ENCODE data around the gene TC2N.
"Not testable (repeated sequence)": the region's sequence is repeated elsewhere in the genome, so short reads cannot be mapped to it uniquely, and the experiment has no call there.

TC2N gene

DNA sequence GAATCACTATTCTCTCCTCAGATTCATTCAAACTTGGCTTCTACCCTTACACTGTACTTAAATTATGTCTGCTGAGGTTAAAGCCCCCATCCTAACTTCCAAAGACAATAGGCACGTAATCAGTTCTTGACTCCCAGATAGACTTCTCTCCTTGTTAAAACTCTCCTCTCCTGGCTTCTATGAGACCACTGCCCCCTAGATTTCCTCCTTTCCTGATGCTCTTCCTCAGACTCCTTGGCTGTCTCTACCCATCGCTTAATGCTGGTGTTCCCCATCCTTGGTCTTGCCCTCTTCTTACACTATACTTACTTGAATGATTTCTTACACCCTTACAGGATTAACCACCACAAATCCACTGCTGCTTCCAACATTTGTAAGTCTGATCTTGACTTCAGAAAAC lies 32.8 kb downstream of the TC2N start:
- DNase-seq (ENCODE audit: low spot score), result no peak

DNA sequence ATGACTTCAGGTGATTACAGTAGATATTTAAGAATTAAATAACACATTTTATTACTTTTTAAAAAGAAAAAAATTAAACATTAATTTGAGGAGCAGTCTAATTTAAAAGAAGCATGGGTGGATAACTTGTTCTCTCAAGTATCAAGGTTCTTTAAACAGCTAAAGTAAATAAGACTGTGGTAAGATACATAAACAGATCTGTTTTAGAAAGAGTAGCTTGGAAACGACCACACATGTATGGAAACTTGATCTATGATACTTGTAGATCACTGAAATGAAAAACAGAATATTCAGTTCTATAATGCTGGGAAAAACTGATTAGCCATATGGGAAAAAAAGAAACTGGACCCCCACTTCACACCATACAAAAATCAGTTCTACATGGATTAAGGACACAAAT lies 36.0 kb downstream of the TC2N start:
- no peak for DNase-seq (ENCODE audit: low spot score)

DNA sequence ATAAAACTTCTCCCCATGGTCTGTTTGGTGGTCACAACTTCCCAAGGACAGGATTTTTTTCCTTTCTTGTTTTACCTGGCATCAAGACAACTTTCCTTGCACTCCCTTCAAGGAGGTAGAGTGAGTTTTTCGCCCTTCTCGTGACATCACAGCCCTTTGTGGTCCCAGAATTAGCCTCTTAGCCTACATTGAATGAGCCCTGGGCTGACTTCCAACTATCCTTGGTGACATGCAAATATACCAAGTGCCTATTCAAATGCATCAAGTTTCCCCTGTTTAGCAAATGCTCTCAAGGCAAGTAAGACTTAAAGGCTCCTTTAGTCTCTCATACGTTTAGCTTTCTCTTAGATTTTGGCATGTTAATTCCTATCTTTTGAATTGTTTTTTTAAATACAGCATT lies 36.6 kb downstream of the TC2N start:
- no peak for DNase-seq (ENCODE audit: low spot score)

DNA sequence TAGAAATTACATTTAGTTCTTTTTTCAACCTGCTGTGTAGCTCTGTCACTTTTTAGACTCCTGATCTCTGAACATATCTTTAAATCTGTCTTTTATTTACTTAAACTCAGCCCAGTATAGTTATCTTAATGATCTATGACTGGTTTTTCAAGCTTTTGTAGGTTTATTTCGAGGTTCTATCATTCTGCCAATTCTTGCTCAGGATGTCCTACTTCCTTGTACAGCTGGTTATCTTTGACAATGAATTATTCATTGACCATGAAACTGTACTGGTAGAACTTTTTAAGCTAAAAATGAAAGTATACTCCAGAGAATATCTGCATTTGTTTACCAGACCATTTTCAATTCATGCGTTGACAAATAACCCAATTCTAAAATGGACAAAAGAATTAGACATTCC lies 37.8 kb downstream of the TC2N start:
- DNase-seq (ENCODE audit: low spot score), result no peak

DNA sequence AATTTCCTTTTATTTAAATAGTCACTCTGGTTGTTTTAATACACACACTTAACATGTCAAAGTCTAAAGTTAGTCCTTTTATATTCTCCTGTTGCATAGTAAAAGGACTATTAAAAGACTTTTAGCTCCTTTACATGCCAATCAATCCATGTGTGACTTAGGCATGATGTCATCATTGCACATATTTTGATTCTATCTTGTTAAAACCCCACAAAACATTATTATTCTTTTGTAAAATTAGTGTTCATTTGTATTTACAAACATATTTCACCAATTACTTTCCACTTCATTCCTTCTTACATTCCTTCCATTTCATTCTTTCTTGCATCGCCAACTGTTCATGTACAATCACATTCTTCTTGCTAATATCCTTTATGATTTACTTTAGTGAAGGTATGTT lies 39.6 kb downstream of the TC2N start:
- DNase-seq (ENCODE audit: low spot score), result no peak

DNA sequence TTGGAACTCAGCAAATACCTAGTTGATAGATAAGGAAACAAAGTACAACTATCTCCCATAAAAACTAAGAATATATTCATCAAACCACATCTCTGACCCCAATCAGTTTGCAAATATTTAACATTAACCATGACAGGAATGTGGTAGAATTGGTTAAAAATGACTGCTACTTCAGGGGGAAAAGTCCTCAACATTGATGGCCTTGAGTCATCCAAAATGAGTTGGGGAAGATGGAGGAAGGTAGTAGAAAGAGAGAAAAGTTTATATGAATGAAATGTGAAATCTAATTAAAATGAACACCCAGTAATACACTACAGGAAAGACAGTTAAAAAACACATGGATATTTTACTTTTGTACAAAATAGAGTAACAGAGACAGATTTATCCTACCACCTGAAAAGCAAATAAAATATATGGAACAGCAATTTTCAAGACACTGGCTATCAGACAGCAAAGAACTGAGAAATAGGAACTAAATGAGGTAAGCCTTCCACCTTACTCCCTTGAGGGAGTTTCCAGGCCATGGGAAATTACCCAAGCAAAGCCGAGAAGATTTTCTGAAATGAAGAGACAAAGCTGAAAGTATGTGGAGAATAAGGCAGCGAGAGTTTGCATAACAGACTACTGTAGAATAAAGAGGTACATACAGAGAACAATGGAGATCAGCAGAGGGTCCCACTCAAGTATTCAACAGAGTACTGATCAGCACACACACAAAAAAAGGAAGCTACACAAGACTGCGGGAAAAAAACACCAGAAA lies 49.6 kb downstream of the TC2N start:
- DNase-seq (ENCODE audit: low spot score), result no peak

DNA sequence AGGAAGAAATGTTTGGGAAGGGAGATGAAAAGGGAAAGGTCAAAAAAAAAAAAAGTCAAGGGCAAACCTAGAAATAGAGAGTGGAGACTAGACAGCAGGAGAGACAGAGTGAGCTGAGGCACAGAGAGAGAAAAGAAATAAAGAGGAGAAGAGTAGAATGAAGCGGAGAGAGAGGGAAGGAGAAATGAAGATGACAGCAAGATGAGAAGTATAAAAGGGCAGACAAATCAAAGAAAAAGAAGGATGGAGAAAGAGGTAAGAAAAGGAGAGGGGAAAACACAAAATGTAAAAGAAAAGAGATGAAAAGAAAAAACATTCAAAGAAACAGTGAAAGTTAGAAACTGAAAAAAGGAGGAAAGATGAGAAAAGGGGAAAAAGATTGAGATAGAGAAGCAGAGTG lies 53.0 kb downstream of the TC2N start:
- DNase-seq (ENCODE audit: low spot score), result no peak

DNA sequence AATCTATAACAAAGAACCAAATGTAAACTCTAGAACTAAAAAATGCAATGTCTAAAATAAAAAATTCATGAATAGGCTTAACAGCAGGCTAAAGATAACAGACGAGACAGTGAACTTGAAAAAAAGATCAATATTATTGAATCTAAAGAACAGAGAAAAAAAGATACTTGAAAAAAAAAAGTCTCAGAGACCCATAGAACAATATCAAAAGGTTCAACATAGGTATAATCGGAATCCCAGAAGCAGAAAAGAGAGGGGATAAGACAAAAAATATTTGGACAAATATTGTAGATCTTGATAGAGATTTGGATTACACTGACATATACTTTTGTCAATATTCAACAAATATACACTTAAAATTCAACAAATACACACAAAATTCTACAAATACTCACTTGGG lies 56.6 kb downstream of the TC2N start:
- no peak for DNase-seq (ENCODE audit: low spot score)

DNA sequence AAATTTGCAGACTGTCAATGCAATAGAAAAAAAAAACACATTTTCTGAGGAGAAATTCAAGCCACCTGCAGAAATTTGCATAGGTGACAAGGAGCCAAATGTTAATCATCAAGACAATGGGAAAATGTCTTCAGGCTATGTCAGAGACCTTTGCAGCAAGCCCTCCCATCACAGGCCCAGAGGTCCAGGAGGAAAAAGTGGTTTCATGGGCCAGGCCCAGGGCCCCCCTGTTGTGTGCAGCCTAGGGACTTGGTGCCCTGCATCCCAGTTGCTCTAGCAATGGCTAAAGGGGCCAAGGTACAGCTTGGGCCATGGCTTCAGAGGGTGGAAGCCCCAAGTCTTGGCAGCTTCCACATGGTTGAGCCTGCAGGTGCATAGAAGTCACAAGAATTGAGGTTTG lies 60.6 kb downstream of the TC2N start:
- DNase-seq (ENCODE audit: low spot score), result no peak

DNA sequence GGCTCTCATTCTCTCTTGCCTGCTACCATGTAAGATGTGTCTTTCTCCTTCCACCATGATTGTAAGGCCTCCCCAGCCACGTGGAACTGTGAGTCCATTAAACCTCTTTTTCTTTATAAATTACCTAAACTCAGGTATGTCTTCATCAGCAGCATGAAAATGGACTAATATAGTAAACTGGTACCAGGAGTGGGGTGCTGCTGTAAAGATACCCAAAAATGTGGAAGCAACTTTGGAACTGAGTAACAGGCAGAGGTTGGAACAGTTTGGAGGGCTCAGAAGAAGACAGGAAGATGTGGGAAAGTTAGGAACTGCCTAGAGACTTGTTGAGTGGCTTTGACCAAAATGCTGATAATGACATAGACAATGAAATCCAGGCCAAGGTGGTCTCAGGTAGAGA lies 61.2 kb downstream of the TC2N start:
- DNase-seq (ENCODE audit: low spot score), result not testable (repeated sequence)

DNA sequence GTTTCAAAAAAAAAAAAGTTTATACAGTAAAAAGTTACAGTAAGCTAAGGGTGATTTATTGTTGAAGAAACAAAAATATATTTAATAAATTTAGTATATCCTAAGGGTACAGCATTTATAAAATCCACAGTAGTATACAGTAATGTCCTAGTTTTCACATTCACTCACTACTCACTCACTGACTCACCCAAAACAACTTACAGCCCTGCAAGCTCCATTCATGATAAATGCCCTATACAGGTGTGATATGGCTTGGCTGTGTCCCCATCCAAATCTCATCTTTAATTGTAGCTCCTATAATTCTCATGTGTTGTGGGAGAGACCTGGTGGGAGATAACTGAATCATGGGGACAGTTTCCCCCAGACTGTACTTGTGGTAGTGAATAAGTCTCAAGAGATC lies 61.7 kb downstream of the TC2N start:
- no peak for DNase-seq (ENCODE audit: low spot score)

DNA sequence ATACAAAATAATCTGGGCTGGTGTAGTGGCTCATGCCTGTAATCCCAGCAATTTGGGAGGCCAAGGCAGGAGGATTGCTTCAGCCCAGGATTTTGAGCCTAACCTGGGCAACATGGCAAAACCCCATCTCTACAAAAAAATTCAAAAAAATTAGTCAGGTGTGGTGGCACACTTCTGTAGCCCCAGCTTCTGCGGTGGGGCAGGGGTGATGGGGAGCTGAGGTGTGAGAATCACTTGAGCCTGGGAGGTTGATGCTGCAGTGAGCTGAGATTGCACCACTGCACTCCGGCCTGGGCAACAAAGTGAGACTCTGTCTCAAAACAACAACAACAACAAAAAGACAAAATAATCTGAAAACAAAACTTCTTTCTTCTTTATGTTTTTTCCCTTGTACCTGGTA lies 66.0 kb downstream of the TC2N start:
- no peak for DNase-seq (ENCODE audit: low spot score)

DNA sequence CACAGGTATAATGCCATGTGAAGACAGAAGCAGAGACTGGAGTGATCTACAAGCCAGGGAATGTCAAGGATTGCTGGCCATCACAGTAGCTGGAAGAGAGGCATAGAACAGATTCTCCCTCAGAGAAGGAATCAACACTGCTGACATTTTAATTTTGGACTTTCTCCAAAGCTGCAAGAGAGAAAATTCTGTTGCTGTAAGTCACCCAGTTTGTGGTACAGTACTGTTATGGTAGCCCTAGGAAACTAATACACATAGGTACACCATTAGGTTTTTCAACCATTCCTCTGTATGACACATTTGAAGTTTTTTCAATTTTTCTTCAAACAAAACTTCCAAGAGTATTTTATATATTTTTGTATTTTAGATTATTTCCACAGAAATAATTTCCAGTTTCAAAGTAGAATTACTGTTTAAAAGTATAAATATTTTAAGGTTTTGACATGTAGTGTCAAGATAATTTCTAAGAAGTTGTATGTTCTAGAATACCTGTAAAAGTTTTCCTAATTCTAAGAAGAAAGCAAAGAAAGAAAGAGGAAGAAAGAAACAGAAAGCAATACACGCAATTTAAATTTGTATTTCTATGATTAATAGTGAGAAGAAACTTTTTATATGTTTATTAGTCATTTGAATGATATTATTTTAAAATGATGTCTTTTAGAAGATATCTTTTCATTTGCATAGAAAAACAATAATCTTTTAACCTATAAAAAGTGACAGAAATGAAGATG lies 70.6 kb downstream of the TC2N start:
- no peak for DNase-seq (ENCODE audit: low spot score)

DNA sequence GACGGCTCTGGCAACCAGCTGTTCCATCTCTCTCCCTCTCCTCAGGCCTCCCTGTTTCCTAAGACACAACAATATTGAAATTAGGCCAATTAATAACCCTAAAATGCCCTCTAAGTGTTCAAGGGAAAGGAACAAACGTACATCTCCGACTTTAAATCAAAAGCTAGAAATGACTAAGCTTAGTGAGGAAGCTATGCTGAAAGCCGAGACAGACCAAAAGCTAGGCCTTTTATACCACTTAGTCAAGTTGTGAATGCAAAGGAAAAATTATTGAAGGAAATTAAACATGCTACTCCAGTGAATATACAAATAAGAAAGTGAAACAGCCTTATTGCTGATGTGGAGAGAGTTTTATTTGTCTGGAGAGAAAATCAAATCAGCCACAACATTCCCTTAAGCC lies 73.6 kb downstream of the TC2N start:
- DNase-seq (ENCODE audit: low spot score), result no peak

DNA sequence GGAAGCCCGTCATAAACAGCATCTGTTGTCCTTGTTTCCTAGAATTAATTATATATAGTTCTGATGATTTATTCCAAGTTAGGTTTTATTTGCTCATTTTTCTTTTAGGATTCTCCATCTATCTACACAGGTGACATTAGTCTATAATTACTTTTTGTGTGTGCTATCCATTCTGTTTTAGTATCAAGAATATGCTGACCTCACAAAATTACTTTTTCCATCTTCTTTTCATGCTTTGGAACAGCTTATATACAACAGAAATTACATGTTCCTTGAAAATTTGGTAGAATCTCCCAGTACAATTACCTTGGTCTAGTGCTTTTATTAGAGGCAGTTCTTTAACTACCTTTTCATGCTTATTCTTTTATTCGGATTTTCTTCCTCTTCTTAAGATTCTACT lies 81.1 kb downstream of the TC2N start:
- no peak for DNase-seq (ENCODE audit: low spot score)

DNA sequence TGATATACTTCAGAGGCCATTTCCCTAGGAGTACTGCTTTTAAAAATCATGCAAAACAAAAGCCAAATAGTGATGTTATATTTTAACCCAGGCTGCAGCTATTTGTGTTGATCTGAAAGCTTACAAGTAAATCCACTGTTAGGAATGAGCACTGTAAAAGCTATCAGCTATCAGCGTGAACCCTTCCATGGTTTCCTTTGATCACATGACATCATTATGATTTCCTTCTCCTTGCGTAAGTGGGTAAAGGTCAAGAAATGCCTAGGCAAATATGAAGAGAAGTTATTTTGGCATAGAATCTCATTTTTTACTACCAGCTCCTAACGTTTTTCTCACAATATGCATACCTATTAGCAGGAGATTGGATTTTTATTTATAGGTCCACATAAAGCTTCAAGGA lies 86.9 kb downstream of the TC2N start:
- DNase-seq (ENCODE audit: low spot score), result no peak

DNA sequence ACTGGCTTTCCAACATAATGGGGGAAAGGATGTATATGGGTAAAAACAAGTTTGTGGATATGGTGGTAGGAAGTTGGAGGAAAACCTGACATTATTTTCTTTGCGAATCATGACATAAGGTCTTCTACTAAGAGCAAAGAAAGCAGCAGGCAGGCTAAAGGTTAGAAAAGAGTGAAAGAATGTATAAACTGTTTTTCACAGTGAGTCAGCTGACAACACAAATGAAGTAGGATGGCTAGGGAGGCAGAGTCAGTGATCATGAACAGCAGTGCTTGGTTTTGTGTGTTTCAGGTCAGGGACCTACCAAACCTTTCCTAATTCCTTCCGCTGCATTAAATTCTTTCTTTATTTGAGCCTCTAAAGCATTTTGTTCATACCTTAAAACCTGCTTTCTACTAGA lies 89.1 kb downstream of the TC2N start:
- DNase-seq (ENCODE audit: low spot score), result no peak

DNA sequence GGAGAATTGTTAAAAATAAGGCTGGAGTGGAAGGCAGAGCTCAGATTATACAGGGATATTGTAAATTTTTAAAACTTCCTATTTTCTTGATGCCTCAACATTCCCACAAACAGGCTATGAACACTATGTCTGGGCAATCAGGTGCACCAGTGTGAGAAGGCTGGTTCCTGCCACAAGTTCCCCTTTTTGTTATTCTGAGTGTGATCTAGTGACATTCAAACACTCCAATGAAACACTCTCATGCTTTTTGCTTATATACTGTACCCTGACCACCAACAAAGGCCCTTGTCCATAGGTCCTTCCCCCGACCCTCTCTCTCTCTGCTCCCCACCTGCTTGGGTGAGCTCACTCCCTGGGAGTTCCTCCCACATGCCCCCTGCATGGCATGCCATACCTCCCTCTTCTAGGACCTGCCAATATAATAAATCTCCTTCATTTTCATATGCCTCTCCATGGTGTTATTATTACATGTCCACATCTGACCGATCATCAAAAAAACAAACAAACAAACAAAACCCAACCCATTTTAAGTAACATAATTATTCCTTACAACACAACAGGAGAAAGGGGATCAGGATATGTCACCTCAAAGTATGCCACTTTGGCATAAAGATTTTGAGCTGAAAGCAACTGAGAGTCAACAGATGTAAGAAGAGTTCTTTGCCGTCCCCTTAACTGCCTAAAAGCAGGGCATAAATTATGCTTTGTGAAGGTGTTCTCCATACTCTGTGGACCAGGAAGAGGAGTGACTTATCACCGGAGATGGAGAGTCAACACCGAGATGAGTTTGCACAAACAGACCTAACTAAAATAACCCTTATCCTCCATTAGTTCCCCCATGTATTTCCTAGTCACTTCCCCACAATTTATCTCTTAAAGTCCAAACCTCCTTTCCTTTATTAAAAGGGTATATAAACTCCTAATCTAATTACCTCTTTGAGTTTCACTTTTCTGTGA lies 92.9 kb downstream of the TC2N start:
- DNase-seq (ENCODE audit: low spot score), result peak; percentile 6

DNA sequence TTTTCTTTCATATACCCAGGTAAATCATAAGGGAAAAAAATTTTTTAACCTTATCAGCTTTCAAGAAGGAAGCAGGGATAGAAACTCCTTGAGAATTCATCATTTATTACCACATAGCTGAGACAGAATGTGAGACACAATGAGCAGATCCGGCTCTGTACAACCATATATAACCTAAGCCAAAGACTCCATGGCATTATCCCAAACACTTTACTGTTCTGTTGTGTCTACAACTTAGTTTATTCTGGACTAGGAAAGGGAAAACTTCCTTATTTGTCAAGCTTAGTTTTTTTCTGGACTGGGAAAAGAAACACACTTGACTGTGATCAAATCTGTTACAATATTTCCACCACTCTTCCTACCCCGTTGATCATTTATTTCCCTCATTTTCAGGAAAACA lies 97.2 kb downstream of the TC2N start:
- no peak for DNase-seq (ENCODE audit: low spot score)

DNA sequence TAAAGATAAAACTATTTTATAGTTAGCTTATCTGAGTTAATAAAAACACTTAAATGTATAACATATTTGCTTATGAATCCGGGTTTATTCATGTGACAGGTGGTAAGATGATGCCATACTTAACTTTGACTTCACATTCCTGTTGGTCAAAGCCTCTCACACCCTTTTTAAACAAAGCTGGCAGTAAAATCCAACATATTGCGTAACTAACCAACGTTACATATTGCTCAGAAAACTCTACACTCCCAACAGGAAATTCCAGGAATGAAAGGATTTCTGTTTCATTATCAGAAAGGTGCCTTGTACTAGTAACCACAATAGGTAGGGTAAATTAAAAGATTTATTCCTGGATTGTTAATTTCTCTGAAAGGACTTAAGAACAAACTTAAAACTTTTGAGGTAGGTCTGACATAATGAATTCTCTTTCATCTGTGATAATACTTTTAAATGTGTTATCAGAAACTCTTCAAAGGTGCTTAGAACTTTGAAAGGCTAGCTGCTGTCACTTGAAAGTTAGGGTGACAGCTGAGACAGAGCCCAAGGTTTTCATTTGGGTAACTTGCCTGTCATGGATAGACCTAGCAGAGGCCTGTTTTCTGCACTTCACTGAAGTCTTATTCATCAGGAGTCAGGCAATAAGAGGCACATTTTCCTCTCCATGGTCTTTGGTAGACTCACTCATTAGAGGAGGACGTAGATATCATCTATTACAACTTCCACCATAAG lies 111.6 kb downstream of the TC2N start:
- DNase-seq (ENCODE audit: low spot score), result no peak

DNA sequence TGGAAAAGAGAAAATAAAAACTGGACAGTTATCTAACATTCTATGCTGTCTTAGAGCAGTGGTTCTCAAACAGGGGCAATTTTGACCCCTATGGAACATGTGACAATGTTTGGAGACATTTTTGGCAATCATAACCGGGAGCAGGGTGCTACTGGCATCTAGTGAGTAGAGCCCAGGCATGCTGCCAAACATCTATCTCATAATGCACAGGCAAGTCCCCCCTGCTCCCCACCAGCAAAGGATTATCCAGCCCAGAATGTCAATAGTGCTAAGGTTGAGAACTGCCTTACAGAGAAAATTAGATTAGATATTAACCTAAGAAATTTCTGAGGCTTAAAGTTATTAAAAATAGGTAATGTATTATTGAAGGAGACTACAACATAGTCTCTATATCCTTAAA lies 112.5 kb downstream of the TC2N start:
- DNase-seq (ENCODE audit: low spot score), result no peak

DNA sequence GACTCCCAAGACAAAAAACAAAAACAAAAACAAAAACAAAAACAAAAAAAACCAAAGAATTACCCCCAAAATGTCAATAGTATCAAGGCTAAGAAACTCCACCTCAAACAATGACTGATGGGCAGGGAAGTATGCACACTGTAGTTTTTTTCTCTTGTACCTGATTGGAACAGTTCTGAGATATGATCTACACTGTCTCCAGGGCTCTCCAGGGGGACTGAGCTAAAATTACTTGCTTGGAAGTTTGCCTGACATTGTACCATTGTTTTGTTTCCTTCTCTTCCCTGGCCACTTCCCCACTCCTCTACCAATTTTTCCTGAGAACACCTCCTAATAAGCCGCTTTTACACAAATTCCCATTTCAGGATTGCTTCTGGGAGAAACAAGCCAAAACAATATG lies 113.2 kb downstream of the TC2N start:
- no peak for DNase-seq (ENCODE audit: low spot score)
